GM13976 (cell line): ENCODE data around the gene RGS7.

ENCODE experiments used
- DNase-seq: peaks from one replicate; pipeline ENCODE4 v3.0.0; 2012; ENCODE audit warnings: low spot score
- in situ Hi-C: fragments of 300-500 bp; cut with MboI; formaldehyde crosslinking; loops from one replicate; pipeline ENCODE4 v1.12.0; 2022; ENCODE audit warnings: low sequenced_read_pairs, mixed read lengths, inconsistent platforms; ENCODE audit not compliant: unreplicated experiment
- TF ChIP-seq, protein P1 (sequence below): IDR thresholded peaks from 2 replicates; pipeline ENCODE4 v1.5.1; 2012; ENCODE audit warnings: borderline replicate concordance, mild to moderate bottlenecking; ENCODE audit not compliant: insufficient read depth; ENCODE audit errors: extremely low read depth, missing control alignments, control extremely low read depth

RGS7 gene

DNA sequence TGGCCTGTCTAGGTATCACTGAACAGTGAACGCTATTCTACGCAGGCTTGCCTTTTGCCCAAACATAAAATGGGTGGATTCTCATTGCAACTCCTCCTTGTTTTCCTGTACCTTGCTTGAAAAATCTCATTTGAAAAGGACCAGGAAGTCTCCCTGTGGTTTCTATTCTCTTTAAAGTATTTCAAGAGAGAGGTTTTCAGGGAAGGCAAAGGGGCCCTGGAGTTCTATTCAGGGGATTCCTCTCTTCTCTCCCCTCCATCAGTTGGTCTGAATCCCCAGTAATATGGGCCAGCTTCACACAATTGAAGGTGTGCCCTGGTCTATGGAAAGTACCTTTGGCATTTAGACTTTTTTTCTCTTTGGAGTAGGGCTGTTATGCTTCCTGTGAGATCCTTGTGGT lies 311.3 kb downstream of the RGS7 start:
- TF ChIP-seq, protein P1, sequence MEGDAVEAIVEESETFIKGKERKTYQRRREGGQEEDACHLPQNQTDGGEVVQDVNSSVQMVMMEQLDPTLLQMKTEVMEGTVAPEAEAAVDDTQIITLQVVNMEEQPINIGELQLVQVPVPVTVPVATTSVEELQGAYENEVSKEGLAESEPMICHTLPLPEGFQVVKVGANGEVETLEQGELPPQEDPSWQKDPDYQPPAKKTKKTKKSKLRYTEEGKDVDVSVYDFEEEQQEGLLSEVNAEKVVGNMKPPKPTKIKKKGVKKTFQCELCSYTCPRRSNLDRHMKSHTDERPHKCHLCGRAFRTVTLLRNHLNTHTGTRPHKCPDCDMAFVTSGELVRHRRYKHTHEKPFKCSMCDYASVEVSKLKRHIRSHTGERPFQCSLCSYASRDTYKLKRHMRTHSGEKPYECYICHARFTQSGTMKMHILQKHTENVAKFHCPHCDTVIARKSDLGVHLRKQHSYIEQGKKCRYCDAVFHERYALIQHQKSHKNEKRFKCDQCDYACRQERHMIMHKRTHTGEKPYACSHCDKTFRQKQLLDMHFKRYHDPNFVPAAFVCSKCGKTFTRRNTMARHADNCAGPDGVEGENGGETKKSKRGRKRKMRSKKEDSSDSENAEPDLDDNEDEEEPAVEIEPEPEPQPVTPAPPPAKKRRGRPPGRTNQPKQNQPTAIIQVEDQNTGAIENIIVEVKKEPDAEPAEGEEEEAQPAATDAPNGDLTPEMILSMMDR: no peak
- in situ Hi-C loops: no loop called here
- no peak for DNase-seq

DNA sequence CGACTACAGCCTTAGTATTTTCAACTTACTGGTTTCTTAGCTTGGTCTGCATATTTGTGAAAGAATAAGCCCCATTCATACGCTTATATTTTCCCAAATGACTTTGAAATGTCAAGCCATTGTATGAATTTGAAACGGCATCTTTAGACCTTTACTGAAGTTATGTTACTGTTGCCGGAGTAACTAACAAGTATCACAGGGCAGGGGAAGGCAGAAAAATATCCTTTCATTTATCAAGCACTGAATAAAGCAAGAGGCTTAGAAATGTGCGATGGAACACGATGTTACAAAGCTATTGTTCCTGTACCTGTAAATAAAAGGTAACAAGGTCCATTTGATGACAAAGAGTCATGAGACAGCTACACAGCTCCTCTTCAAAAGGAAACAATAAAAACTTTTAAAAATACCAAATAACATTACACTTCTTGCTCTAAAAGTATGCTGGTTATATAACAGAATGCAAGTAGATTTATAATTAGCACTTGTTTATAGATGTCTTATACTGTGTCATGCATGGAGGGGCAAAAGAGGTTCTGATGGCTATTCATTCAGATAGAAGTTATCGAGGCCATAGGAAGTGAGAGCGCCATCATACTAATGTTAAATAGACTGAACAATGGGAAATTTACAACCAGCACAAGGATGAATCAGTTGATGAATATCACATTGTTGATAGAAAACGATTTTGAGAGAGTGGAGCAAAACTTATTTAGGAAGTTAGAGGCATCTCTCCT lies 322.6 kb downstream of the RGS7 start:
- DNase-seq: no peak
- in situ Hi-C loops: no loop called here
- TF ChIP-seq, protein P1: no peak

DNA sequence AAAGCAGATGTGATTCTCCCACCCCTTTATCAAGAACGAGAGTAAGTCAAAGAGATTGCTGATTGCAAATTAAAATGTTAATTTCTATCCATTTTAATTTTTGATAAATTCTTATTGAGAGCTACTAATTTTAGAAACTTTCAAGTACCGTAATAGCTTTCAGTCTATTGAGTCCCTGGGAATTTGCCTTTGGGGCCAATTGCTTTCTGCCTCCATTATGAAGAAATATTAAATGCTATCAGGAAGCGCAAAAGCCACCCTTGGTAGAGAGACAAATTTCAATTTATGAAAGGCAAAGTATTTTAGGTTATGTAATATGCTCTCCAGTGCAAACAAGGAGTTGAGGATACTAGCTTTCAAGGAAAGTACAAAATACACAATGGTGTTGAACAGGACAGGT lies 332.2 kb downstream of the RGS7 start:
- TF ChIP-seq, protein P1: no peak
- no peak for DNase-seq
- in situ Hi-C loops: no loop called here

DNA sequence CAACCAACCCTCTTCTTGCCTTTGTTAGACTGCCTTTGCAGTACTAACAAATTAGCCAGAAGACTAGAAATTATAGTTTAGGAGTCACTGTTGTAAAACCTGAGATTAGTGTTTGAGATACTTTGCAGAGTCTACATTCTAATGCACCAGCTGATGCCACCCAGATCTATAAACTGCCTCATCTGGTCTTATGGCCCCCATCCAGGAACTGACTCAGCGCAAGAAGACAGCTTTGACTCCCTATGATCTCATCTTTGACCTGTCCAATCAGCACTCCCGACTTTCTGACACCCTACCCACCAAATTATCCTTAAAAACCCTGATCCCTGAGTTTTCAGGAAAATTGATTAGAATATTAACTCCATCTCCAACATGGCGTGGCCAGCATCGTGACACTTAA lies 334.6 kb downstream of the RGS7 start:
- in situ Hi-C loops: no loop called here
- TF ChIP-seq, protein P1: no peak
- no peak for DNase-seq

DNA sequence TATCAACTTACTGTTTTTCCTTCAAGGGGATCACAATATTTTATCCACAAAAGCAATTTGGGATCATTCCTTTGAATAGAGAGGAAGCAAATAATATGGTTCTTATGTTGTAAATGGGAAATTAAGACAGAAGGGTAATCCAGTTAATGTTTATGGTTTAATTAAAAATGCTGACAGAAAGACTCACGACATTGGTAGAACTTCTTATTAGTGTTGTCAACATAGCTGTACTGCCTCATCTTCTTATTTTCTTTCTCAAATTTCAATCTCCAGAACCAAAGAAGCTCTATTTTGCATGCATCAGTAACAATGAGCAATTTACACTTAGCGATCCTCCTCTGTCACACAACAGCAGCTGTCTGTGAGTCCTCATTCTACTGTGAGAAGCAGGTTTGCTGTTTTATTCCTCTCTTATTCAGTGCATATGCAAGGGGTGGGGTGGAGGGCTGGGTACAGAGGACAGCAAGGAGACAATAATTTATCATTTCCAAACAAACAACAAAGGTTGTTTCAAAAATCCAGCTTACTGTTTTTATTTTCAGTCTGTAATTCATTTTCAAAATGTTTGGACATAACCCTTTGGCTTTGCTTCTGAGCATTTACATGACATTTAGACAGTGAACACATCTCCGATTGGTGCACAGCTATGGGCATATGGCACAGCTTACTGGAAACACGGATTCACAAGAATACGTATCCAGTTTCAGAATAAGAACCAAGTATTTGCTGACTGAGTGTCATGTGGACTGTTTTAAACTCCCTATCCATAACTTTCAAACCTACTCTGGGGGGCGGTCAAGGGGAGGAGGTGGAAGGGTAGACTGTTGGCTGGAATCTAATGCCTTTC lies 335.9 kb downstream of the RGS7 start:
- TF ChIP-seq, protein P1: no peak
- in situ Hi-C loops: no loop called here
- DNase-seq: no peak

DNA sequence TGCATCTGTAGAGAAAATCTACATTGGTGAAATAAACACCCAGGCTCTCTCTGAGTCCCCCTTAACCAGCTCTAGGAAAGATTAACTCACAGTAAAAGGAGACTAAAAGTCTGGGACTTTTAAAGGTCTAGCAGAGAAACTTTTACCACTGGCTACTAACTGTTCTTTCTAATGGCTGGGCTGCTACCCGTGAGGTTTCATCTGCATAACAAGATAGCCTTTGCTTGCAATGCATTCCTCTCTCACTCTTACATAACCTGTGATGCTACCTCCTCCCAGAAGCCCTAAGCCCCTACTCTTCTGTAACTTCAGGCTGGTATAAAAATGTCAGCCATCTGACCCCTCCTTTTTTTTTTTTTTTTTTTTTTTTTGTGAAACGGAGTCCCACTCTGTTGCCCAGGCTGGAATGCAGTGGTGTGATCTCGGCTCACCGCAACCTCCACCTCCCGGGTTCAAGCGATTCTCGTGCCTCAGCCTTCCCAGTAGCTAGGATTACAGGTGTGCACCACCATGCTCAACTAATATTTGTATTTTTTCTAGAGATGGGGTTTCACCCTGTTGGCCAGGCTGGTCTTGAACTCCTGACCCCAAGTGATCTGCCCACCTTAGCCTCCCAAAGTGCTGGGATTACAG lies 344.2 kb downstream of the RGS7 start:
- DNase-seq: no peak
- in situ Hi-C loops: no loop called here
- TF ChIP-seq, protein P1: no peak
